Subcutaneous adipose tissue (tissue), 4 donors: ENCODE results near the gene NLGN1. TPM values are rescaled to one million over a fixed set of nuclear protein-coding genes. Genes with fewer than 3 reads are reported as not detected.

ENCODE experiments used
- total RNA-seq, 4 donors: library from RNA; depleted of rRNA; stranded (reverse); fragments of >200 nt; gene quantifications; one replicate each; pipeline ENCODE4 v1.1.0, GENCODE V29; 2016
- TF ChIP-seq, protein P1 (sequence below): fragments of 450-650 bp; IDR thresholded peaks from one replicate; pipeline ENCODE4 v1.5.1; 2016; ENCODE audit warnings: low read depth, mild to moderate bottlenecking, control low read depth, antibody characterized with exemption, moderate library complexity

NLGN1 gene
- total RNA-seq, 4 donors from 2014 or later = 5.1 to 16.5 (median 7.9) TPM

DNA sequence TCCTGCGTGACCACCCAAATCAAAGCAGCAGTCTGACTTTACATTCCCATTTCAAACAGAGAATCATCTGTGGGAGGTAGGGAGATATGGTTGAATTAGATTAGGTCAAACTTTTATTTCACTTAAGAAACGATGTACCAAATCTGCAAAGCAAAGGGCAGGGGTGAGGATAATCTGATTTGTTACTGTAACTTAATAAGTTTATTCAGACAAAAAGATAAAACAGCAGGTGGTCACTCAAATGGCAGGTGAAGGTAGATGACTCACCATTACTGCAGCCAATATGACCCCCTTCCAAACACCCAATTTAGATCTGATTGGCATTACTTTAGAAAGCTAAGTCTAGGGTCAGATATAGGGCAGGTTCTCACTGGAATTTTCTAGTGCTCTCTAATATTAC is 810.6 kb downstream of the NLGN1 start:
- TF ChIP-seq, protein P1, sequence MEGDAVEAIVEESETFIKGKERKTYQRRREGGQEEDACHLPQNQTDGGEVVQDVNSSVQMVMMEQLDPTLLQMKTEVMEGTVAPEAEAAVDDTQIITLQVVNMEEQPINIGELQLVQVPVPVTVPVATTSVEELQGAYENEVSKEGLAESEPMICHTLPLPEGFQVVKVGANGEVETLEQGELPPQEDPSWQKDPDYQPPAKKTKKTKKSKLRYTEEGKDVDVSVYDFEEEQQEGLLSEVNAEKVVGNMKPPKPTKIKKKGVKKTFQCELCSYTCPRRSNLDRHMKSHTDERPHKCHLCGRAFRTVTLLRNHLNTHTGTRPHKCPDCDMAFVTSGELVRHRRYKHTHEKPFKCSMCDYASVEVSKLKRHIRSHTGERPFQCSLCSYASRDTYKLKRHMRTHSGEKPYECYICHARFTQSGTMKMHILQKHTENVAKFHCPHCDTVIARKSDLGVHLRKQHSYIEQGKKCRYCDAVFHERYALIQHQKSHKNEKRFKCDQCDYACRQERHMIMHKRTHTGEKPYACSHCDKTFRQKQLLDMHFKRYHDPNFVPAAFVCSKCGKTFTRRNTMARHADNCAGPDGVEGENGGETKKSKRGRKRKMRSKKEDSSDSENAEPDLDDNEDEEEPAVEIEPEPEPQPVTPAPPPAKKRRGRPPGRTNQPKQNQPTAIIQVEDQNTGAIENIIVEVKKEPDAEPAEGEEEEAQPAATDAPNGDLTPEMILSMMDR = no peak

- TF ChIP-seq, protein P1 = no peak
These were observed 817.9 kb downstream of the NLGN1 start for GRCh38 chr3:174215456-174215855.

- TF ChIP-seq, protein P1 = no peak
These were observed 818.5 kb downstream of the NLGN1 start for GRCh38 chr3:174216019-174216418.

- TF ChIP-seq, protein P1 = no peak
These were observed 819.6 kb downstream of the NLGN1 start for GRCh38 chr3:174216946-174217718.

GRCh38 chr3:174218016-174218415 is 820.5 kb downstream of the NLGN1 start:
- TF ChIP-seq, protein P1 = no peak

DNA sequence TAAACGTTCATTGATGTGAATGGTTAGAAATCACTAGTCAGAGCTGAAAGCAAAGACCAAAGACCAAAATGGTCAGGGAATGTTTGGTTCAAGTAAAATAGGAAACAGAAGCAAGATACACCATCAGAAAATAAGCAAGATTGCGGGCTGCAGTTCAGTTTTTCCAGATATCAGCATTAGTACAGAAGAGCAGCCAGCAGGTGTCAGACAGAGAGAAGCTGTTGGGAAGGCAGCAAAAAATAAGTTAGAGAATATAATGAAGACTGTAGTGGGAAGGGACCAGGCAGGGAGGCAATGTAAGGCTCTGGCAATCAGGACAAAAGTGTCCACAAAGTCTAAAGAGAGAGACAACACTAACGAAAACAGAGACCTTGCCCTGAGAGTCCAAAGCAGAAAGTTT is 822.2 kb downstream of the NLGN1 start:
- TF ChIP-seq, protein P1 = no peak

GRCh38 chr3:174220775-174221554 is 823.4 kb downstream of the NLGN1 start:
- TF ChIP-seq, protein P1 = no peak
